Esophagus squamous epithelium (tissue), 5 donors: ENCODE data around the gene MAP2K6. TPM values are rescaled to one million over a fixed set of nuclear protein-coding genes. Genes with fewer than 3 reads are reported as not detected.
"Not testable (repeated sequence)": the region's sequence is repeated elsewhere in the genome, so short reads cannot be mapped to it uniquely, and the experiment has no call there.

Experiments
- DNase-seq: peaks from one replicate; lab custom pipeline; 2025; lab: John Stamatoyannopoulos, UW
- H3K27ac ChIP-seq, 4 donors: fragments of 200-600 bp; sonication (generic); one replicate each; pipeline ENCODE4 v1.5.1; 2016 to 2019; ENCODE audit warnings: mild to moderate bottlenecking in 1 of 4
- H3K27me3 ChIP-seq, 4 donors: fragments of 200-600 bp; sonication (generic); 1 replicate in 3 of 4; 2 replicates in 1 of 4; pipeline versions ENCODE4 v1.5.1 to v1.6.0; 2017 to 2021; ENCODE audit warnings: antibody characterized with exemption in 1 of 4
- H3K36me3 ChIP-seq, 3 donors: fragments of 200-600 bp; sonication (generic); one replicate each; pipeline ENCODE4 v1.5.1; 2016 to 2019
- H3K4me1 ChIP-seq, 3 donors: fragments of 200-600 bp; sonication (generic); one replicate each; pipeline ENCODE4 v1.5.1; 2017 to 2019
- H3K4me3 ChIP-seq, 4 donors: fragments of 200-600 bp; sonication (generic); 1 replicate in 3 of 4; 2 replicates in 1 of 4; pipeline ENCODE4 v1.5.1; 2016 to 2019; ENCODE audit warnings: mild to moderate bottlenecking in 2 of 4, moderate library complexity in 1 of 4
- H3K9me3 ChIP-seq, 3 donors: fragments of 200-600 bp; sonication (generic); one replicate each; pipeline ENCODE4 v1.5.1; 2016 to 2019
- POLR2A ChIP-seq, 4 donors: fragments of 450-650 bp; IDR thresholded peaks; one replicate each; pipeline ENCODE4 v1.6.1; 2017; ENCODE audit warnings: antibody characterized with exemption in 4 of 4, mild to moderate bottlenecking in 4 of 4, moderate library complexity in 3 of 4
- WGBS, 2 donors: methylation state at CpG; one replicate each; pipeline ENCODE4 v1.1.5; 2018; 5-methylcytosine and 5-hydroxymethylcytosine counted together
- intact Hi-C: fragments of 100-400 bp; cut with DNase I; formaldehyde crosslinking; loops from one replicate; pipeline ENCODE4 v1.15.0; 2022
- total RNA-seq, 4 donors: library from RNA; depleted of rRNA; stranded (reverse); fragments of >200 nt; gene quantifications; one replicate each; pipeline ENCODE4 v1.1.0, GENCODE V29; 2016
- TF ChIP-seq, protein P1 (sequence below), 6 experiments: fragments of 450-650 bp in 4 of 6; fragments of 200-600 bp in 2 of 6; sonication (generic) in 2 of 6; IDR thresholded peaks; one replicate each; pipeline ENCODE4 v1.5.1; 2016 to 2019; ENCODE audit warnings: antibody characterized with exemption in 6 of 6, mild to moderate bottlenecking in 4 of 6, moderate library complexity in 4 of 6
- donor health status: DM: yes; HTN: yes; CAD: no.

Gene MAP2K6
- total RNA-seq, 4 donors from 2014 or later = 1.5 to 15.0 (median 2.5) TPM

DNA sequence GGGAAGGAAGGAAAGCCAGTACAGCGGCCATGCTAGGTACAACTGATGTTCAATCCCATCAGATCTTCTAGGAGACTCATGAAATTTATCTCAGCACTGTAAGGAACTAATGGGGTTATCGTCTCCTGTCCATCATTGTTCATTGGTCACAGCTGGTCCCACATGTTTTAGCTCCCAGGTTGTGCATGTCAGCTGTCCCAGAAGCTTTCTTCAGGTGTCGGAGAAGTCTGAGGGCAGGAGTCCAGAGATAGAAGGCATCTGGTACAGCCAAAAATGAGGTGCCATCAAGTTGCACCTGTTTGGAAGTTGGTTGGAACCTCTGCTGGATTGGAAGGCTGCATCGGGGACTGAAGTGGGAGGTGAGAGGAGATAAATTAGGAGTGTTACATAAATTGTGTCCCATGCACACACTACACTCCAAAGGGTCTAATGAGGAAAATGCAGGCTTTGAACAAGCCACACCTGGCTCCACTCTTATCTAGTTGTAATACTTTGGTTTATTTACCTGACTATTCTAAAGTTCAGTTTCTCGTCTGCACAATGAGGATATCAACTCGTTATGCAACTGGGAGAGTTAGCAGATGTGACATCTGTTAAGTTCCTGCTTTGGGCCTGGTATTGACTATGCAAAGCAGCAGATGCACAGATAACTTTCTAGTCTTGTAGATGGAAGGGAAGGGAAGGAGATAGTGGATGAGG, 62.9 kb downstream of the MAP2K6 start:
- DNase-seq = no peak
- Histone ChIP-seq H3K36me3 (no peaks in the 10 kb centered on the region), H3K27ac (no peak overlapping the region), H3K9me3 (no peaks in the 10 kb centered on the region), H3K4me1 (peaks cover 3 to 39% (median 15%) of the 10 kb centered on the region in 3 donors), H3K27me3 (no peaks in the 10 kb centered on the region), H3K4me3 (no peak overlapping the region)
- WGBS, 2 donors = 91 to 92% methylated on average over 5 to 6 of the region's 6 CpGs
- intact Hi-C loops = no loop called here
- TF ChIP-seq, protein P1, sequence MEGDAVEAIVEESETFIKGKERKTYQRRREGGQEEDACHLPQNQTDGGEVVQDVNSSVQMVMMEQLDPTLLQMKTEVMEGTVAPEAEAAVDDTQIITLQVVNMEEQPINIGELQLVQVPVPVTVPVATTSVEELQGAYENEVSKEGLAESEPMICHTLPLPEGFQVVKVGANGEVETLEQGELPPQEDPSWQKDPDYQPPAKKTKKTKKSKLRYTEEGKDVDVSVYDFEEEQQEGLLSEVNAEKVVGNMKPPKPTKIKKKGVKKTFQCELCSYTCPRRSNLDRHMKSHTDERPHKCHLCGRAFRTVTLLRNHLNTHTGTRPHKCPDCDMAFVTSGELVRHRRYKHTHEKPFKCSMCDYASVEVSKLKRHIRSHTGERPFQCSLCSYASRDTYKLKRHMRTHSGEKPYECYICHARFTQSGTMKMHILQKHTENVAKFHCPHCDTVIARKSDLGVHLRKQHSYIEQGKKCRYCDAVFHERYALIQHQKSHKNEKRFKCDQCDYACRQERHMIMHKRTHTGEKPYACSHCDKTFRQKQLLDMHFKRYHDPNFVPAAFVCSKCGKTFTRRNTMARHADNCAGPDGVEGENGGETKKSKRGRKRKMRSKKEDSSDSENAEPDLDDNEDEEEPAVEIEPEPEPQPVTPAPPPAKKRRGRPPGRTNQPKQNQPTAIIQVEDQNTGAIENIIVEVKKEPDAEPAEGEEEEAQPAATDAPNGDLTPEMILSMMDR (IDR thresholded peaks at IDR 0.05) = no peak
- TF ChIP-seq POLR2A (IDR thresholded peaks at IDR 0.05) = no peak

DNA sequence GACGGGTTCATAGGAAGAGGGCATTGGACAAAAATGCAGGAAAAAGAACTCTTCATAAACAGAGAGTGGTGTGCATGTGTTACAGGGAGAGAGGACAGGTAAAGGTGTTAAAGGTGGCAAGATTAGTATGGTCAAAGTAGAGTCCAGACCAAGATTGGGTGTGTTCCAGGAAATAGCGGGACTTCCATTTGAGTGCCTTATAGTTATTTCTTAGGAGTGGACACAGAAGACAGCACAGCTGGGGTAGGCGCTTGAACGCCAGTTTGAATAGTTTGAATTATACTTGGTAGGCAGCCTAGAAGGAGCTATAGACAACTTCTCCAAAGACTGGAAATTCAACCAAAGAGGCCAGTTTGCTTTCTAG, 63.4 kb downstream of the MAP2K6 start:
- 91 to 97% methylated on average over 4 of the region's 4 CpGs for WGBS, 2 donors
- no peaks in the 10 kb centered on the region for H3K36me3 ChIP-seq
- H3K4me3 ChIP-seq = no peak overlapping the region
- no peak overlapping the region for H3K27ac ChIP-seq
- no peak for DNase-seq
- H3K4me1 ChIP-seq = peaks cover 3 to 39% (median 15%) of the 10 kb centered on the region in 3 donors
- intact Hi-C loops = no loop called here
- TF ChIP-seq, protein P1 (IDR thresholded peaks at IDR 0.05) = no peak
- TF ChIP-seq POLR2A (IDR thresholded peaks at IDR 0.05) = no peak
- H3K27me3 ChIP-seq = no peaks in the 10 kb centered on the region
- no peaks in the 10 kb centered on the region for H3K9me3 ChIP-seq

DNA sequence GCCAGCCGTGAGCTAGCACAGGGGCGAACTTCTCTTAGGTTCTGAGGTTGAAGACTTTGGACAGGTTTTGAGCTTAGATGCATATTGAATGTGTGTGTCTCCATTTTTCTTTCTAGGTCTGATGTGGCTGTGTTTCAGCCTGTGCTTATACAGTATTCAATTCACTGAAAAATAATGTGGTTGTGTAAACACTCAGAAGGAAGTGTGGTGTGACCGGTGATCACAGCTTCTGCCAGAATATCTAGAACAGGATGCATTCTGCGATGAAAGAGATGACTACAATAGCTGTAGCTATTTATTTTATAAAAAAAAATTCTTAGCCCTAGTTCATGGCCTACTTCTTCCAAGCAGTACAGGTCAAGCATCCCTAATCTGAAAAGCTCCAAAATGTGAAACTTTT, 64.4 kb downstream of the MAP2K6 start:
- H3K36me3 ChIP-seq = no peaks in the 10 kb centered on the region
- H3K4me1 ChIP-seq = peaks cover 3 to 31% (median 10%) of the 10 kb centered on the region in 3 donors
- H3K27ac ChIP-seq = no peak overlapping the region
- no peaks in the 10 kb centered on the region for H3K27me3 ChIP-seq
- TF ChIP-seq, protein P1 (IDR thresholded peaks at IDR 0.05) = no peak
- TF ChIP-seq POLR2A (IDR thresholded peaks at IDR 0.05) = no peak
- H3K9me3 ChIP-seq = no peaks in the 10 kb centered on the region
- no peak for DNase-seq
- intact Hi-C loops = no loop called here
- 70 to 73% methylated on average over 4 of the region's 4 CpGs for WGBS, 2 donors
- H3K4me3 ChIP-seq = no peak overlapping the region

DNA sequence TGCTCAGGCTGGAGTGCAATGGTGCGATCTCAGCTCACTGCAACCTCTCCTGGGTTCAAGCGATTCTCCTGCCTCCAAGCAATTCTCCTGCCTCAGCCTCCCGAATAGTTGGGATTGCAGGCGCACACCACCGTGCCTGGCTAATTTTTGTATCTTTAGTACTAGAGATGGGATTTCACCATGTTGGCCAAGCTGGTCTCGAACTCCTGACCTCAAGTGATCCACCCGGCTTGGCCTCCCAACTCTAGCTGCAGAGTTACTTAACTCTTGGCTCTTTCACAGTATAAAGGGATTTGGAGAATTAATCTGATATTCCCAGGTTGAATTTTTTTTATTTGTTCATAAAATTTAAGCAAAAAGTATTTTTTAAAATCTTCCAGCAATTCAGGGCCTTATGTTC, 65.3 kb downstream of the MAP2K6 start:
- H3K36me3 ChIP-seq, intact Hi-C loops, DNase-seq, H3K9me3 ChIP-seq, H3K4me3 ChIP-seq, H3K27me3 ChIP-seq: not testable (repeated sequence)
- WGBS, 2 donors = 81 to 94% methylated on average over 6 to 7 of the region's 7 CpGs
- Histone ChIP-seq H3K4me1 (peaks cover 0 to 23% (median 4%) of the 10 kb centered on the region in 3 donors), H3K27ac (peak overlapping the region in 1 of 4 donors; percentile 48)

DNA sequence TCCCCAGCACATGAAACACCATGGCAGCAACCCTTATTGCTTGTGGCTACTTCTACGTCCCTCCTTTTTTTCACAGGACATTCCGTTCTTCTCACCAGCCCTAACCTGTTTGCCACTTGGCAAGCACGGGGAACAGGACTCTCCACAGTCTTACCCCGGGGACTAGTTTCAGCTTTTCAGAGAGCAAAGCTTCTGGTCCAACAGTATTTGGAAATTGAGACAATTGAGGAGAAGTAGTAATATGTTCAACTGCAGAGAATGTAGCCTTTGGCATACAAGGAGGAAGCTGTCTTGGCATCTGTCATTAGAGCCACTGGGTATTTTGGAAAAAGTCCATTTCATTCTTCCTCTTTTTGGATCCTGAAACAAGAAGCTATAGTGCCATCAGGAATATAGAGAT, 65.7 kb downstream of the MAP2K6 start:
- no peak for DNase-seq
- WGBS, 2 donors = 31 to 53% methylated on average over 4 of the region's 4 CpGs

More for the DNA sequence above, 65.7 kb downstream of the MAP2K6 start:
- Histone ChIP-seq H3K27ac (peak overlapping the region in 1 of 4 donors; percentile 48), H3K27me3 (no peaks in the 10 kb centered on the region), H3K36me3 (no peaks in the 10 kb centered on the region), H3K9me3 (no peaks in the 10 kb centered on the region), H3K4me3 (no peak overlapping the region), H3K4me1 (peaks cover 0 to 21% (median 4%) of the 10 kb centered on the region in 3 donors)
- TF ChIP-seq, protein P1 (IDR thresholded peaks at IDR 0.05) = no peak
- TF ChIP-seq POLR2A (IDR thresholded peaks at IDR 0.05) = no peak
- intact Hi-C loops = no loop called here
